Measurements from ENCODE around the gene PARD3.

PARD3 gene

DNA sequence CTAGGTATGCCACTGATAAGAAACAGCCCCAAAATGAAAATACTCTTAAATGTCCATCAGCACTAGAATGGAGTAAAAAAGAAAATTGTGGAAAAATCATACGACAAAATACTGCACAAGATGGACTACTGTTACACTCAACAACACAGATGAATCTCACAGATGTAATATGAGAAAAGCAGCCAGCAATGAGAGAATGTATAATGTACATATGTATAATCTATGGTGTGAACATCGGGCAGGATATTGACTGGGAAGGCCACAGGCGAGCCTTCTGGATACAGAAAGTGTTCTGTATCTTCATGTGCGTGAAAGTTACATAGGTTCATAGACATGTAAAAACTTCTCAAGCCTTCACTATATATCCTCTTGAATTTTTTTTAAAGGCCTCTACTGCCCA, 212.6 kb downstream of the PARD3 start:
- Histone ChIP-seq H3K9ac (ENCODE audit: low read length) (no peak overlapping the region), H3K27me3 (ENCODE audit: control insufficient read depth in 1 of 2, insufficient read depth in 2 of 2, low read length in 2 of 2) (no peaks in the 10 kb centered on the region), H3K4me1 (ENCODE audit: insufficient read depth, low read length) (no peaks in the 10 kb centered on the region), H3K9me3 (ENCODE audit: low read length) (no peaks in the 10 kb centered on the region), H3K27ac (ENCODE audit: low read depth, low read length) (no peak overlapping the region), H3K4me3 (ENCODE audit: low read depth in 1 of 2, low read length in 2 of 2) (no peak overlapping the region), H3K36me3 (ENCODE audit: insufficient read depth, low read length) (no peaks in the 10 kb centered on the region)

DNA sequence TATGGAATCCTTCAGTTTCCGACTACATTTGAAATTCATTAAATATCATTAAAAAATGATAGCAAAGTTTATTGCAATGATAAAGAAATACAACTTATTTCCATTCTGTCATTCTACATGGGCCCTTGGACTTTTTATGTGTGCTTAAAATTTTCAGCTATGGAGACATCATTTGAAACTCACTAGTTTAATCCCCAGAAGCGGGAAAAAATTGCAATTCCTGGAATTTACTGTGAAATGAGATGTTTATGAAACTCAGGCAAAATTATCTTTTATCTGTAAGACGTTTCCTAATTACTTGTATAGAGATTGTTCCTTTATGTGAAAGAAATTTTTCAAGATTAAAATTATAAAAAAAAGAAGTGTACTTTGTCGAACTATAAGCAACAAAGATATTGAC, 213.4 kb downstream of the PARD3 start:
- H3K9ac ChIP-seq (ENCODE audit: low read length) = no peak overlapping the region
- H3K4me3 ChIP-seq (ENCODE audit: low read depth in 1 of 2, low read length in 2 of 2) = no peak overlapping the region
- no peaks in the 10 kb centered on the region for H3K9me3 ChIP-seq (ENCODE audit: low read length)

DNA sequence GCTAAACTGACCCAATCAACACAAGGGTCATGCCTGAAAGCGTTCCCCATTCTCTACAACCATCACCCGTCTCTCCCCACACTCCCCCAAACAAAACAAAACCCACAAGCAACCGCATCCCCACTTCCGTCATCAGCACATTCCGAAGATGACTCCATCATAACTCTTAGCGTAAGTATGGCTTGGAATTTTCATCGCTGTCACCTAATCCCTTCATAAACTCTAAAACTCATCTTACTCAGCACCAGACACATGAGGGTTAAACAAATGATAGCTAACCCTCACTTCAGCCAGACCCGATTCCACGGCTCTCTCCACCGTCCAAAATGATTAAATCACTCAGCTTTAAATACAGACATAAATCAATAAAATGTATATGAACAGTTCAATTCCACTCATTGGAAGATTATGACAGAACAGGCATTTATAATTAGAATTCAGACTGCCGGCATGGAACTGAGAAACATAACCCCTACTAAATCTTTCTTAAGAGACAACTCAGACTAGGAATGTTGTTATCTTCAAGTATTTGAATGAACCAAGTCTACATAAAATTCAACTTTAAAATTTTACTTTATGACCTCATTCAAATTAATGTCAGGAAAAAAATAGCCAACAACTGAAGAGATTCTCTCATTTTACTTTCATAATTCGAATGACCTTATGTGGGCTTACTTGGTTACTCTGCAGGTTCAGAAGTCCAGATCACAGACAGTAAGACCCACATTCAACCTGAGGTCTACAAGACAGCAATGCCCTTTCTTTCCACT, 215.9 kb downstream of the PARD3 start:
- Histone ChIP-seq H3K27ac (ENCODE audit: low read depth, low read length) (no peak overlapping the region), H3K4me3 (ENCODE audit: low read depth in 1 of 2, low read length in 2 of 2) (no peak overlapping the region), H3K27me3 (ENCODE audit: control insufficient read depth in 1 of 2, insufficient read depth in 2 of 2, low read length in 2 of 2) (no peaks in the 10 kb centered on the region), H3K9ac (ENCODE audit: low read length) (no peak overlapping the region), H3K36me3 (ENCODE audit: insufficient read depth, low read length) (no peaks in the 10 kb centered on the region), H3K4me1 (ENCODE audit: insufficient read depth, low read length) (no peaks in the 10 kb centered on the region), H3K9me3 (ENCODE audit: low read length) (no peaks in the 10 kb centered on the region)

More for the DNA sequence above, 213.4 kb downstream of the PARD3 start:
- Histone ChIP-seq H3K36me3 (ENCODE audit: insufficient read depth, low read length) (no peaks in the 10 kb centered on the region), H3K27ac (ENCODE audit: low read depth, low read length) (no peak overlapping the region), H3K4me1 (ENCODE audit: insufficient read depth, low read length) (no peaks in the 10 kb centered on the region), H3K27me3 (ENCODE audit: control insufficient read depth in 1 of 2, insufficient read depth in 2 of 2, low read length in 2 of 2) (no peaks in the 10 kb centered on the region)

DNA sequence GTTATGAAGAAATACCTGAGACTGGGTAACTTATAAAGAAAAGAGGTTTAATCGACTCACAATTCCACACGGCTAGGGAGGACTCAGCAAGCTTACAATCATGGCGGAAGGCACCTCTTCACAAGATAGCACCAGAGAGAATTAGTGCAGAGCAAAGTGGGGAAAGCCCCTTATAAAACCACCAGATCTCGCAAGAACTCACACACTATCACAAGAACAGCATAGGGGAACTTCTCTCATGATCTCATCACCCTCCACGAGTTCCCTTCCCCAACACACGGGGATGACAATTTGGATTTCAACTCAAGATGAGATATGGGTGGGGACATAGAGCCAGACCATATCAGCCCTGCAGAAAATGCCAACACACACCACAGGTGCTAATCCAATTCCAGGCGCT, 218.7 kb downstream of the PARD3 start:
- H3K27ac ChIP-seq (ENCODE audit: low read depth, low read length) = no peak overlapping the region
- H3K27me3 ChIP-seq (ENCODE audit: control insufficient read depth in 1 of 2, insufficient read depth in 2 of 2, low read length in 2 of 2) = no peaks in the 10 kb centered on the region

DNA sequence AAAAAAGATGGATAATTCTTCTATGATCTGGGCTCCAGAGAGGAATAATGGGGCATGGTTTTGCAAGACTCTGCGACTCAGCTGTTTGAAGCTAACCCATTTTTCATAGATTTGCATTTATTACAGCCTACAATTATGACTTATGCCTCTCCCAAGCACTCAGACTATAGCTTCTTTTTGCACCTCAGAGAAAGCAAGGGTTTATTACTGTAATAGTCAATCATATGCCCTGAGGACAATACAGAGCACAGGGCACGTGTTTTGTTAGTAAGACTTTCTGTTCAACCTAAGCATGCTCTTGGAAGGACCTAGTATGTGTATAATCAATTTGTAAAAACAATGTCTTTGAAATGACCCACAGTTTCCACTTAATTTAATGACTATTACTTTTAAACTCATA, 221.2 kb downstream of the PARD3 start:
- no peak overlapping the region for H3K27ac ChIP-seq (ENCODE audit: low read depth, low read length)
- no peak overlapping the region for H3K9ac ChIP-seq (ENCODE audit: low read length)
- H3K27me3 ChIP-seq (ENCODE audit: control insufficient read depth in 1 of 2, insufficient read depth in 2 of 2, low read length in 2 of 2) = no peaks in the 10 kb centered on the region
- H3K4me1 ChIP-seq (ENCODE audit: insufficient read depth, low read length) = no peaks in the 10 kb centered on the region
- no peaks in the 10 kb centered on the region for H3K36me3 ChIP-seq (ENCODE audit: insufficient read depth, low read length)
- H3K4me3 ChIP-seq (ENCODE audit: low read depth in 1 of 2, low read length in 2 of 2) = no peak overlapping the region
- no peaks in the 10 kb centered on the region for H3K9me3 ChIP-seq (ENCODE audit: low read length)

More for the DNA sequence above, 218.7 kb downstream of the PARD3 start:
- H3K36me3 ChIP-seq (ENCODE audit: insufficient read depth, low read length) = no peaks in the 10 kb centered on the region
- H3K9ac ChIP-seq (ENCODE audit: low read length) = no peak overlapping the region
- no peaks in the 10 kb centered on the region for H3K9me3 ChIP-seq (ENCODE audit: low read length)
- H3K4me3 ChIP-seq (ENCODE audit: low read depth in 1 of 2, low read length in 2 of 2) = no peak overlapping the region
- no peaks in the 10 kb centered on the region for H3K4me1 ChIP-seq (ENCODE audit: insufficient read depth, low read length)

DNA sequence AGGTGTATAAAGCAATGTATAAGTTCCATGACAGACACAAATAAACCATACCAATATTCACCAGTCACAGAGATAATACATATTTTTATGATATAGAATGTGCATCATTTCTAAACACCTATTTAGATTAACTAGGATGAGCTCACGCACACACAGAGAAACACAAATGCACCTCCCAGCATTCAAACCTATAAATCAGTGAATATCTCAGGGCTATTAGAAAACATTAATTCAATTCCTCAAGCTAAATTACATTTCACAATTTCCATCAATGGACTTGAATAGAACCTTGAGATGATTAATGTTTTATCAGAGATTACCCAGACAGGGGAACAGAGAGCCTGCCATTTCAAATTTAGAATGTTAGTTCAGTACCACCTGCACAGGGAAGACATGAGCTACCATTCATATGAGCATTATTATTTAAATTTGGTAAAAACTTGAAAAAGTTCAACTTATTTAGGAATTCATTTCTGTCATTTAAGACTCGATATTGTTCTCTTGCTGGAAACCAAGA, 221.7 kb downstream of the PARD3 start:
- H3K27ac ChIP-seq (ENCODE audit: low read depth, low read length) = no peak overlapping the region
- no peaks in the 10 kb centered on the region for H3K4me1 ChIP-seq (ENCODE audit: insufficient read depth, low read length)
- H3K4me3 ChIP-seq (ENCODE audit: low read depth in 1 of 2, low read length in 2 of 2) = no peak overlapping the region
- H3K36me3 ChIP-seq (ENCODE audit: insufficient read depth, low read length) = no peaks in the 10 kb centered on the region
- no peak overlapping the region for H3K9ac ChIP-seq (ENCODE audit: low read length)
- no peaks in the 10 kb centered on the region for H3K27me3 ChIP-seq (ENCODE audit: control insufficient read depth in 1 of 2, insufficient read depth in 2 of 2, low read length in 2 of 2)
- no peaks in the 10 kb centered on the region for H3K9me3 ChIP-seq (ENCODE audit: low read length)

DNA sequence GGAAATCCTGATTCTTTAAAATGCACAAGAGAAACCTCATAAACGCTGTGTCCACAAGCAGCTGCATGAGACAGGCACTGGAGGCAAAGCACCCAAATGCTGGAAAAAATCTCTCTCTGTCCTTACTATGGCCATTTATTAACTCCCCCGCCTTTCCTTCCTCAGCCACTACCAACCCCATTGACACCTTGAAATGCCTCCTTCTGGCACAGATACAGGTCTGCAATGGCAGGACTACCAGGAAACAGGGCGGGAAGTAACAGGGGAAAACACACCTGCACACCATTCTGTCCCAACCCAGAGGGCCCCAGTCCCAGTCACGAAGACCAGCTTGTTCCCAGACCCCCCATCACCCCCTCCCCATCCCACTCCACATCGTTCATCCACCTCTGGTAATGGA, 224.3 kb downstream of the PARD3 start:
- Histone ChIP-seq H3K9ac (ENCODE audit: low read length) (no peak overlapping the region), H3K27ac (ENCODE audit: low read depth, low read length) (no peak overlapping the region)

DNA sequence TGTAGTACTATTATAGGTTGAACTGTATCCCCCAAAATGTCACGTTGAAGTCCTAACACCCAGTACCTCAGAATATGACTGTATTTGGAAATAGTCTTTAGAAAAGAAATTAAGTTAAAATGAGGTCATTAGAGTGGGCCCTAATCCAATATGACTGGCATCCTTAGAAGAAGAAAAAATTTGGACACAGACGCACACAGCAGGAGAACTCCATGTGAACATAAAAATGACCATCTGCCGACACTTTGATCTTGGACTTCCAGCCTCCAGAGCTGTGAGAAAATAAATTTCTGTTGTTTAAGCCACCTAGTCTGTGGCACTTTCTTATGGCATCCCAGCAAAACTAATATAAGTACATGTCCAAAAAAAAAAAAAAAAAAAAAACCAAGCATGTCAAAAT, 225.8 kb downstream of the PARD3 start:
- Histone ChIP-seq H3K4me1 (ENCODE audit: insufficient read depth, low read length) (peaks cover 3% of the 10 kb centered on the region), H3K27ac (ENCODE audit: low read depth, low read length) (no peak overlapping the region), H3K4me3 (ENCODE audit: low read depth in 1 of 2, low read length in 2 of 2) (no peak overlapping the region), H3K36me3 (ENCODE audit: insufficient read depth, low read length) (no peaks in the 10 kb centered on the region), H3K9me3 (ENCODE audit: low read length) (no peaks in the 10 kb centered on the region), H3K27me3 (ENCODE audit: control insufficient read depth in 1 of 2, insufficient read depth in 2 of 2, low read length in 2 of 2) (no peaks in the 10 kb centered on the region), H3K9ac (ENCODE audit: low read length) (no peak overlapping the region)

More for the DNA sequence above, 224.3 kb downstream of the PARD3 start:
- H3K27me3 ChIP-seq (ENCODE audit: control insufficient read depth in 1 of 2, insufficient read depth in 2 of 2, low read length in 2 of 2) = no peaks in the 10 kb centered on the region
- H3K4me3 ChIP-seq (ENCODE audit: low read depth in 1 of 2, low read length in 2 of 2) = no peak overlapping the region
- H3K4me1 ChIP-seq (ENCODE audit: insufficient read depth, low read length) = no peaks in the 10 kb centered on the region
- no peaks in the 10 kb centered on the region for H3K36me3 ChIP-seq (ENCODE audit: insufficient read depth, low read length)
- no peaks in the 10 kb centered on the region for H3K9me3 ChIP-seq (ENCODE audit: low read length)

DNA sequence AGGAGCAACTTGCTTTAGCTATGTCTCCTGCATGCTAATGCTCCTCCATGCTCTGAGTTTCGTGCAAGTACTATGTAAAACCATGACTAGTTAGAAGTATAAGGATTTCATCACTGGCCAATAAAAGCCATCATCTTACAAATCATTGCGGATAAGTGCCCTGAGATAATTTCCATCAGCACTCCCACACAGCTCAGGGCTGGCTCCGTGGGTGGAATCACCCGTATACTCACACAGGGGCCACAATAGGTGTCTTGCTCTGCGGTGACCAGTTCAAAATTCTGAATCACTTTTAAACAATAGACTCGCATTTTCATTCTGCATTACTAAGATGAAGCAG, 227.4 kb downstream of the PARD3 start:
- Histone ChIP-seq H3K4me3 (ENCODE audit: low read depth in 1 of 2, low read length in 2 of 2) (no peak overlapping the region), H3K4me1 (ENCODE audit: insufficient read depth, low read length) (peaks cover 17% of the 10 kb centered on the region), H3K27ac (ENCODE audit: low read depth, low read length) (no peak overlapping the region), H3K36me3 (ENCODE audit: insufficient read depth, low read length) (no peaks in the 10 kb centered on the region), H3K9me3 (ENCODE audit: low read length) (no peaks in the 10 kb centered on the region), H3K27me3 (ENCODE audit: control insufficient read depth in 1 of 2, insufficient read depth in 2 of 2, low read length in 2 of 2) (no peaks in the 10 kb centered on the region), H3K9ac (ENCODE audit: low read length) (no peak overlapping the region)

DNA sequence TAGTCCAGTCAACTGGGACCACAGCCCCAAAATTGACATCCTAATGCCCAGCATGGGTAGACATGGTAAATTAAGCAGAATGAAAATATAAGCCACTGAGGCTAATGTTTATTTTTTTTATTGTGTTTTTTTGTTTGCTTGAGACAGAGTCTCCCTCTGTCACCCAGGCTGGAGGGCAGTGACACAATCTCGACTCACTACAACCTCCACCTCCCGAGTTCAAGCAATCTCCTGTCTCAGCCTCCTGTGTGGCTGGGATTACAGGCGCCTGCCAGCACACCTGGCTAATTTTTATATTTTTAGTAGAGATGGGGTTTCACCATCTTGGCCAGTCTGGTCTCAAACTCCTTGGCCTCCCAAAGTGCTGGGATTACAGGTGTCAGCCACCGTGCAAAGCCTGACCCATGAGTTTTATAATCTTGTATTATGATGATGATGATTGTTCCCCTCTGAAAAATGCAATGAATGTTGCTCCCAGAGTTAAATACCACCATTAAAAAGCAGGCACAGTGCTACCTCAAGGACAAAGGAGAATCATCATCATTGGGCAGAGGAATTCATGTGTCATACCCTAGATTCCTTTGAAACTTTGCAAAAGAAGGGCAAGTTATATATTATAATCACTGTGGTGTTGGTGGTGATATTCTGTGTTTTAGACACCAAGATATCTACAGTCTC, 228.0 kb downstream of the PARD3 start:
- no peak overlapping the region for H3K27ac ChIP-seq (ENCODE audit: low read depth, low read length)
- no peaks in the 10 kb centered on the region for H3K9me3 ChIP-seq (ENCODE audit: low read length)
- no peak overlapping the region for H3K4me3 ChIP-seq (ENCODE audit: low read depth in 1 of 2, low read length in 2 of 2)
- H3K27me3 ChIP-seq (ENCODE audit: control insufficient read depth in 1 of 2, insufficient read depth in 2 of 2, low read length in 2 of 2) = no peaks in the 10 kb centered on the region
- peaks cover 20% of the 10 kb centered on the region for H3K4me1 ChIP-seq (ENCODE audit: insufficient read depth, low read length)
- H3K36me3 ChIP-seq (ENCODE audit: insufficient read depth, low read length) = no peaks in the 10 kb centered on the region
- H3K9ac ChIP-seq (ENCODE audit: low read length) = no peak overlapping the region

DNA sequence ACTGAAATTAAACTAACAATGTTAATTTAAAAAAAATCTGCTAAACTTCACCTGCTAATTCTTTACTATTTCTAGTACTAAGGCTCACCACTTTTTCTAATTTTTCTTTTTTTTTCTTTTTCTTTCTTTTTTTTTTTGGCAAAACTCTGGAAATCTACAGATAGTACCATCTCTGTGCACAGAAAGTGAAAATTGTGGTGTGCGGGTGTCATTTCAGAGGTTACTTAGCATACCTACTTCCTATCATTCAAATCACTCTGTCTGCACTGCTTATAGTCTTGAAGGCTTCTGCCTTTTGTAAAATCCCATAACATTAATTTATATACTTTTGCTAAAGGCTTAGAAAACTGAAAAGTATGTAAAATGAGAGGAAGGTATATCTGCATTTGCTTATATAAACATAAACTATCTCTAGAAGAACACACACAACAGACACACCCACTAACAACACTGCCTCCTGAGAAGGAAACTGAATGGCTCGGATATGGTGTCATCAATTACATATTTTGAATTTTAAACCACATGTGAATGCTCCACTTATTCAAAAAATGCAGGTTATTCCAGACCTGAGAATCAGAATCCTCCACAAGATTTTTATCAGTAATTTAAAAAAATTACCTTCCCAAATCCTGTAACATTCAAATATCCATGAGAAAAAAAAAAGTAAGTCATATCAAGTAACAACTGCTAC, 229.5 kb downstream of the PARD3 start:
- Histone ChIP-seq H3K27me3 (ENCODE audit: control insufficient read depth in 1 of 2, insufficient read depth in 2 of 2, low read length in 2 of 2) (no peaks in the 10 kb centered on the region), H3K4me1 (ENCODE audit: insufficient read depth, low read length) (peaks cover 20% of the 10 kb centered on the region), H3K9ac (ENCODE audit: low read length) (no peak overlapping the region), H3K4me3 (ENCODE audit: low read depth in 1 of 2, low read length in 2 of 2) (no peak overlapping the region), H3K27ac (ENCODE audit: low read depth, low read length) (no peak overlapping the region), H3K9me3 (ENCODE audit: low read length) (no peaks in the 10 kb centered on the region), H3K36me3 (ENCODE audit: insufficient read depth, low read length) (no peaks in the 10 kb centered on the region)

All from muscle layer of colon (tissue), 2 donors.